ENCODE results near the gene SHROOM4. TPM values are rescaled to one million over a fixed set of nuclear protein-coding genes. Genes with fewer than 3 reads are reported as not detected.

Gene SHROOM4
- total RNA-seq, 1 donor from 2014 or later = 0.75 TPM

GRCh38 chrX:50622751-50623150 lies 191.2 kb downstream of the SHROOM4 start:
- DNase-seq (ENCODE audit: low spot score) = no peak

GRCh38 chrX:50618788-50619558 lies 195.0 kb downstream of the SHROOM4 start:
- no peak for DNase-seq (ENCODE audit: low spot score)
- no peak for ATAC-seq

More at GRCh38 chrX:50622751-50623150, 191.2 kb downstream of the SHROOM4 start:
- ATAC-seq = no peak

- ATAC-seq = no peak
- DNase-seq (ENCODE audit: low spot score) = no peak
Measured at GRCh38 chrX:50617183-50617582, 196.8 kb downstream of the SHROOM4 start.

GRCh38 chrX:50615570-50616158 lies 198.3 kb downstream of the SHROOM4 start:
- DNase-seq (ENCODE audit: low spot score) = no peak

GRCh38 chrX:50614460-50614859 lies 199.5 kb downstream of the SHROOM4 start:
- ATAC-seq = no peak

More at GRCh38 chrX:50615570-50616158, 198.3 kb downstream of the SHROOM4 start:
- ATAC-seq = no peak

GRCh38 chrX:50613846-50614245 lies 200.1 kb downstream of the SHROOM4 start:
- DNase-seq (ENCODE audit: low spot score) (no peak), ATAC-seq (no peak)

More at GRCh38 chrX:50614460-50614859, 199.5 kb downstream of the SHROOM4 start:
- DNase-seq (ENCODE audit: low spot score) = no peak

- no peak for DNase-seq (ENCODE audit: low spot score)
- no peak for ATAC-seq
Measured at GRCh38 chrX:50609796-50610195, 204.2 kb downstream of the SHROOM4 start.

GRCh38 chrX:50606300-50606950 lies 207.6 kb downstream of the SHROOM4 start:
- ATAC-seq (no peak), DNase-seq (ENCODE audit: low spot score) (no peak)

- no peak for ATAC-seq
- no peak for DNase-seq (ENCODE audit: low spot score)
Measured at GRCh38 chrX:50596056-50596455, 217.9 kb downstream of the SHROOM4 start.

GRCh38 chrX:50594788-50595187 lies 219.2 kb downstream of the SHROOM4 start:
- ATAC-seq = no peak
- no peak for DNase-seq (ENCODE audit: low spot score)

GRCh38 chrX:50586980-50587379 lies 227.0 kb downstream of the SHROOM4 start:
- ATAC-seq (no peak), DNase-seq (ENCODE audit: low spot score) (no peak)

GRCh38 chrX:50586407-50586806 lies 227.6 kb downstream of the SHROOM4 start:
- peak; percentile 85 for ATAC-seq
- DNase-seq (ENCODE audit: low spot score) = no peak

- DNase-seq (ENCODE audit: low spot score) = no peak
- ATAC-seq = no peak
Measured at GRCh38 chrX:50581405-50581804, 232.6 kb downstream of the SHROOM4 start.

- DNase-seq (ENCODE audit: low spot score) = no peak
- ATAC-seq = peak; percentile 86
Measured at GRCh38 chrX:50579955-50580354, 234.0 kb downstream of the SHROOM4 start.

GRCh38 chrX:50577326-50577725 lies 236.7 kb downstream of the SHROOM4 start:
- DNase-seq (ENCODE audit: low spot score) (no peak), ATAC-seq (no peak)

GRCh38 chrX:50567636-50568035 lies 246.4 kb downstream of the SHROOM4 start:
- ATAC-seq = no peak
- no peak for DNase-seq (ENCODE audit: low spot score)

GRCh38 chrX:50565718-50566117 lies 248.3 kb downstream of the SHROOM4 start:
- no peak for ATAC-seq
- DNase-seq (ENCODE audit: low spot score) = no peak

Other genes starting within 250 kb of the SHROOM4 start
- not detected for gene BMP15, start 96.5 kb upstream of the SHROOM4 start, total RNA-seq

Measured in left lobe of liver (tissue), 2 donors.